ENCODE measurements around the gene ROR1.
"Not testable (repeated sequence)": the region's sequence is repeated elsewhere in the genome, so short reads cannot be mapped to it uniquely, and the experiment has no call there.

ROR1 gene

DNA sequence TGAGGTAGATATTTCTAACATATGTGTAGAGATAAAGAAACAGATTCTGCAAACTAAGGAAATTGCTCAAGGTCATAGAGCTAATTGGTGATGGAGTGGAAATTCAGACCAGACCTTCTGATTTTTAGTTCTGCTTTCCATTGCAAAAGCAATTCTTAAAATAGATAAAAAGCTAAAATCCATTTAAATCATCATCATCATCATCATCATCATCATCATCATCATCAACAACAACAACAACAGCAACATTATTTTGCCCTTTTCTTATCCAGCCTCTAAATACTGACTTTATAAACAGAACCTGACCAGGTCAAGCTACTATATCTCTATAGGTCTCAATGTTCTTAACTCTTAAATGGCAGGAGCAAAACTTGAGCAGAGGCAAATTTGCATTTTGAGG, 14.0 kb upstream of the ROR1 start:
- no peak for DNase-seq

GRCh38 chr1:63770381-63770780, 3.4 kb upstream of the ROR1 start:
- DNase-seq, result no peak

DNA sequence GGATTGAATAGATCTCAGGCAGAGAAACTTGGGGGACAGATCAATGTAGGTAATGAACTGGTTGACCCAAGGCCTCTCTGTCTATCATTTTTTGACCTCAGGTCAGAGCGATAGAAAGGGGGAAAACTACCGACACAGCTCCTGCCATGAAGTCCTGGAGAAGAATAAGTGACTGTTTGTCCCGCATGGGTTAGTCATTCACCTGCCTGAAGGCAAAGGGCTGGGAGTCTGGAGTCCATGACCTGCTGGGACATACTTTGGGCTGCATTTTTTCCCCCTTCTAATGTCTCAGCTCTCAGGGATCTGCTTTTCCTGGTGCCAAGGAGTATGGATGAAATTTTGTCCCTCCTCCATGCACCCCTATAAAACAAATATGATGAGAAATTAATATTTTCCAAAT, 1.6 kb upstream of the ROR1 start:
- DNase-seq, result no peak

- no peak for DNase-seq
Observed at GRCh38 chr1:63772876-63773275, 941 bp upstream of the ROR1 start.

DNA sequence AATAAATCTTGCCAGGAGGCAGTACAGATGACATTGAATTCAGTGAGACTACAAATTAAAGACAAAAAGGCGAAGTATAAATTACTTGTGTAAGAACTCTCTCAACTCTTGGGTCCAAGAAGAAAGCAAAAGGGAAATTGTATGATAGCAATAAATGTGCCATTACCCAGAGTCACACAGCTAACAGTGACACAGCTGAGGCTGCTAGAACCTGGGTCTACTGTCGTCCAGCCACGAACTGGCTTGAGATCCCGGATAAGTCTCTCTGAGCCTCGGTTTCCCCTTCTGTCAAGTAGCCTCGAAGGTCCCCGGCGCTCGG, 362 bp upstream of the ROR1 start:
- no peak for DNase-seq

GRCh38 chr1:63774617-63775417, 1.0 kb downstream of the ROR1 start:
- DNase-seq, result peak; percentile 92

DNA sequence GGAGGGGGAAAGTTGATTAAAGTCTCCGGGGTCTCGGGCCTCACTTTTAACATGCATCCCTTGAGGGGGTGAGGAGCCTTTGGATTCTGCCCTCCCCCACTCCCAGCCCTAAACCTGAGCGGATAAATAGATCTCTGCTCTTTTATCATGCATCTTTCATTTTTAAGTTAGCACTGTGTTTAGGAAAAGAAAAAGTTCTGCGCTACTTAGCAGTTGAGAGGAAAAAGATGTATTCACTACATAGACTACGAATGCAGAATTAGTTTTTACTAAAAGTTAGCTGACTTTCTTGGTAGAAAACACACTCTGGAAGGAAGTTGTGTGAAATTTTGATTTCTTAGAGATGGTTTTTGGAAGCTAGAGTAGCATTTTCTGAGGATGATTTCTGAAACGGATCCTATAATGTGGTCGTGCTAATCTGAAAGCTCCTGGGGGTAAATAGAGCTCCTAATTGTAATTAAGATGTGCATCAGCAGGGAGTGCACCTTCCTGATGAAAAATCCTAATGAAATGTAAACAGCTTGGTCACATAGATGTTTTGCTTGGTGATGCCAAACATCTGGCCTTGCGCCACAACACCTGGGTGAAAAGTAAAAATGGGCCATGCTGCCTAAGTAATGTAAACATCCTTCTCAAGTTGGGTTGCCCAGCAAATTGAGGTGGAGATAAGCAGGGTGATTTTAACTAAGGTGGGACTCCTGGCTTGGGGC, 1.8 kb downstream of the ROR1 start:
- DNase-seq, result no peak

DNA sequence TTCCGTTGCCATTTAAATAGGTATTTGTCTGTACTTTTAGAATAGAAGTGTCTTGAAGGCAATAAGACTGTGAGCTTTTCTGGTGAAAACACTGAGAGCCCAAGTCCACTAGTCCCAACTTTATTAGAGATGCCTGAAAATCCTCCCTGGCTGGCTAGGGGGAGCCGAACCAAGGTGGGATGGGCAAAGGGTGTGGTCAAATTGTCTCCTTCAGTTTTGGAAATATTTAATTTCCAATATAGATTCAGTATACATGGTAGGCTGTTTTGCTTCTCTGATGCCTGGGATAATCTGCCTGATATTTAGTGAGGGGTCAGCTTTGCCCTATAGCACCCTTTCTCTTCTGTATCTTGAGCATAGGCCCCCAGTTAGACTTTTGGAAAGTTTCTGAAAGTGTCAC, 3.5 kb downstream of the ROR1 start:
- DNase-seq, result no peak

DNA sequence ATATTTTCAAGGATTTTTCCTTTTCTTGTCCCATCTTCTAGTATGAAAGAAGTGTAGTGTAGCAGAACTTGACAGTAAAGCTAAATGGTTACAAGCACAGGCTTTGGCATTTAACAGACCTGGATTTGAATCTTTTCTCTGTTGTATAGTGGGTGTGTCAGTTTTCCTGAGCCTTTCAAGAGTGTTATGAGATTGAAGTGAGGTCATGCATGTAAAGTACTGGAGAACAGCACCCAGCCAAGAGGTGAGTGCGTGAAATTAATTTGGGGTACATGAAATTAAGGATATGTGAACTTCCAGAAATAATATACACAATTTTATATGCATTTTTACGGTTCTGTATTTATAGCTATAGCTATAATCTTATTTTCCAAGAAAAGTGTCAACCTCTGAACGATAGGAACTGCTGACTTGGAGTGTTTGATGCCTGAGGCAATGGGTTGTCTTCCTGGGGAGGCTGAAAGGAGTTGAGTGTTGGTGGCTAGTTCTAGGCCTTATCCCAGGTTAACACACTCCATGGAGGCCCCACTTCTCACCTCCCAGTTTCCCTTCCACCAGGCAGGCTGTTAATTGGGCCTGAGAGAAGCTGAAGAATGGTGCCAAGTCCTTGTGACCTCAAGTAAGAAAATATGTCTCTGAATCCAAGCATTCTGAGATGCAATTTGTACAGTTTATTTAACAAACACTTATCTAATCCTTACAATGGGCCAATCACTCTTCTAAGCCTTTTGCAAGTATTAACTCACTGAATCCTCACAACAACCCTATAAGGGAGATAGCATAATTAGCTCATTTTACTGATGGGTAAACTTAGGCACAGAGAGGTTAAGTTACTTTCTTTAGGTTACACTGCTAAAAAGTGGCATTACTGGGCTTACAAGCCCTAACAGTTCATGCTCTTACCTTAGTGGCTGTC, 4.4 kb downstream of the ROR1 start:
- DNase-seq, result no peak

- DNase-seq, result no peak
Observed at GRCh38 chr1:63779338-63780211, 5.8 kb downstream of the ROR1 start.

DNA sequence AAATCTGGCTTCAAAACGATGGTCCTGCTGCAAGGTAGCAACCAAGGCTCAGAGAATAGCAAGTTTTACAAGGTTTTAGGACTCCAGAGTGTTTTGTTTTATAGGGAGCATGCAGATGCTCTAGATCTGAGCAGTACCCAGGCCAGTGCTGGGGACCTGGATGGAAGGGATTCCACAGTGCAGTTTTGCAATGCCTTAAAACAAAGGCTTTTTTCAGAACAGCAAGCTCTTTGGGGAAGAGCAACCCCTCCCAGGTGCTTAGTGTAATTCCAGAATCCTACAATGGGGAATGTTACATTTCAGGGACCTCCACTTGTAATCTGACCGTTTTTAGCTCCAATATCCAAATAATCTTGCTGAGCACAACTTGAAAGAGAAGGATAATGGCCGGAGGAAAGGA, 6.7 kb downstream of the ROR1 start:
- DNase-seq, result no peak

DNA sequence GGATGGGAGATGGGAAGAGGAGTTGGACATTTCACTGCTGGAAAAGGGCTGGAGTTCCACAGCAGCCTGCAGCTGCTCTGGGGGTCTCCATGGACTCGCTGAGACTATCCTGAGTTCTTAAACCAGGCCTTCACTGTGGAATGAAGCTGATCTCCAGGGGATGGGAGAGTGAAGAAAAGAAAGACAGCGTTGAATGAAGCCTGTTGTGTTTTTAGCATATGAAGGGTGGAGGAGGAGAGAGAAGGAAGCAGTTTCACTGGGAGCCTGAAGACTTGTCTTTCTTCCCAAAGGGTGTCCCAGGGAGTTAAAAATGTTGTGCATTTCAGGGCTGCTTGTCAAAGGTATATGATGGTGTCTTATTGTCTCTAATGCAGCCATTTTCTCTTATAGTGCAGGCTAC, 9.2 kb downstream of the ROR1 start:
- DNase-seq, result no peak

DNA sequence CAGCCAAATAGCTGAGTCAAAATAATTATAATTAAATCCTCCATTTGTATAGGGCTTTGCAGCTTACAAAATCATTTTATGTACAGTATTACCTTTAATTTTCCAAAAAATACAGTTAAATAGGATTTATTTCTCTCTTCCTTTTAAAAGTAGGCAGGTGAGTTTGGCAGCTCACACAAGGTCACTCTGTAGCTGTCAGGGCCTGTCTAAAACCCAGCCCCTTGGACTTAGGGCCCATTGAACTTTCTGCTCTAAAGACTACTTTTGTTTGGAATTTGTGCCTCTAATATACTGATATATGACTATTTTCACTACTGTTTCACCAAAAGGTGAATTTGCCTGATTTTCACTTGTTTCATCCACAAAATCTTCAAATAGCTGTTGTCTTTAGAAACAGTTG, 10.3 kb downstream of the ROR1 start:
- no peak for DNase-seq

DNA sequence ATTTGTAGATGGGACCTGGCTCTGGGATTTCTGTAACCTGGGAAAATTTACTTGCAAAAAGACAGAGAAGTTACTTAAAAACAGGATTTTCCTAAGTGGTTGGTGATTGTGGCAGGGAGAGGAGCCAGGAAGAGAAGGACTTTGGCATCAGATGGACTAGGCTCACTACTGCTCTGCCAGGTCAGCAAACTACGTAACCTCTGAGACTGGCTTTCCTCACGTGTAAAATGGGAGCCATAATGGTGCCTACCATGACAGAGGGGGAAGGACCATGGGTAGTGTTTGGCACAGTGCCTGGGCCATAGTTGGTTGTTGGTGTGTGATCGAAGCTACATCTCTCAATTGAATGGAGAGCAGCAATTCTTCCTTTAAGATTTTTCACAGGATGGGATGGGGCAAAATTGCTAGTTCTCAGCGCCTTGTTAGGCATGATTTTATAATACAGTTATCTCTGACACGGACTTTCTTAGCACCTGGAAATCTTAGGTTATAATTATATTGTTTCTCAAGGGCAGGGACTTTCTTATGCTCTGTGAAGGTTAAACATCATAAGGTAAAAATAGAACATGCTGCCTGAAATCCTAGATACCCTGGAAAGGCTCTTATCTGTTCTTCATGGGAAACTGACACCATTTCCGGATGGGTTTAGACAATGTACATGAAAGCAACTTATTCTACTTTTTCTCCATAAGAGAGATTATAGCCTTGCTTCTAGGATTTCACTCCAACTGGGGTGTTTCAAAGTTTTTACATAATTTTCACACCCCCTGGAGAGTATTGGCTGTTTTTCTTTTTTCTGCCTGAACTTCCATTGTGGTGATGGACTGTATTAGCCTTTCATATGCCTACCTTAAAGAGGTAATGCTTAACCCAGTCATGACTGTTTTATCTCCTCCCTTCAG, 10.9 kb downstream of the ROR1 start:
- no peak for DNase-seq

DNA sequence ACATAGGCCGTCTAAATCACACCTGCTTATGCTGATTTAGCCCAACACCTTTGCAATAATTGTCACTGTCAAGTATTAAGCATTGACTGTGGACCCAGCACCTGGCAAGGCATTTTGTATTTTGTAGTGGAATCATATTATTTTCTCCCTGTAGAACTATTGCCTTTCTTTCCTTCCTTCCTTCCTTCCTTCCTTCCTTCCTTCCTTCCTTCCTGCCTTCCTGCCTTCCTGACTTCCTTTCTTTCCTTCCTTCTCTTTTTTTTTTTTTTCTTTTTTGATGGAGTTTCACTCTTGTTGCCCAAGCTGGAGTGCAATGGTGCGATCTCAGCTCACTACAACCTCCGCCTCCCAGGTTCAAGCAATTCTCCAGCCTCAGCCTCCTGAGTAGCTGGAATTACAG, 13.5 kb downstream of the ROR1 start:
- DNase-seq, result not testable (repeated sequence)

DNA sequence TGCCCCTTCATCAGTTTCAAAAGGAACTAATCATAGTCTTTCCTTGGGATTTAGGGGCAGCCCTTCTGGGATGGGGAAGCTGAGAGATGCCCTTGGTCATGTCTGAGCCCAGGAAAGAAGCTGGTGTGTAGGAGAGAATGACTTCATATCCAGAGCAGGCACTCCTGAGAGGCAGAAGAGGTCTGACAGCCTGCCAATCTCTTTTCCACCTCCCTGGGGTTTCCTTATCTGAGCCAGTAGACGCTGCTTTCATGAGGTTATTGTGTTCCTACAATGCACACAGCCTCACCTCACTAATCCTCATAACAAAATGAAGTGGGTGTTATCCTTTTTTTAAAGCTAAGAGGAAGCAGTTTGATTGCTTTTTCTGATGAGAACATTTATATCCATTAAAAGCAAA, 14.1 kb downstream of the ROR1 start:
- no peak for DNase-seq

GRCh38 chr1:63789856-63790605, 16.2 kb downstream of the ROR1 start:
- no peak for DNase-seq

DNA sequence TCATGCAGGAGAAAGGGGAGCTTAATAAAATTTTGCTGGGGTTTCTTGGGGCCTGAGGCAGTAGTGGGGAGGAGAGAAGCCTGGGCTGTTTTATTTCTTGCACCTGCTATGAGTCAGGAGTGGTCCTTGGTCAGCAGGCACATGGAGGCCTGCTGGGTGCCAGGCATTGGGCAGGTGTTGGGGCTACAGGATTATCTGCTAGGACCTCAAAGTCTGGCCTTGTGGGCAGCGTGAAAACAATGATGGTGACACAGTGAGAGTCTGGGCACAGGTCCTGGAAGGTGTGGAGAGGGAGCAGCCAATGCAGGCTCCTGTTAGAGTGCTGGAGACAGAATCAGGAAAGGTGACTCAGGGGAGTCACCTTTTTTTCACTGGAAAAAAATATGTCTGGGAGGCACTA, 17.2 kb downstream of the ROR1 start:
- DNase-seq, result no peak

- no peak for DNase-seq
Observed at GRCh38 chr1:63792152-63792551, 18.3 kb downstream of the ROR1 start.

- DNase-seq, result no peak
Observed at GRCh38 chr1:63793741-63794240, 20.0 kb downstream of the ROR1 start.

DNA sequence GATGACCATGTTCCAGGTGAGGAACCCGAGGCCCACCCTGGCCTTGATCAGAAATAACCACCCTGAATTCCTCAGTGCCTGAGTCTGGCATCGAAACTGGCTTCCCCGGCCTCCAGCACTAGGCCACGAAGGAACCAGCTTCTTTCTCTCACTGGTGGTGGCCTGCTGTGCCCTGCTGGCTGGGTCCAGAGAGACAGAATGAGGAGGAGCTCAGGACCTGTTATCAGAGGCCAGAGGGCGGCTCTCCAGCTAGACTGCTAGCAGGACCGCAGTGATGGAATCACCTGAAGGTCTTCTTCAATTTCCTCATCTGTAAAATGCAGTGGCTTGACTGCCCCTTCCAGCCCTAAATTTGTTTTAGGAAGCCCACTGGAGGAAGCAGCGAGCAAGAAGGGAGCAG, 20.5 kb downstream of the ROR1 start:
- no peak for DNase-seq

Measured in retina (tissue), 1 donor.